Panc1 (cell line): ENCODE measurements around the gene P2RY8.

Experiments used
- POLR2AphosphoS5 ChIP-seq: IDR thresholded peaks from 2 replicates; pipeline ENCODE4 v1.6.1; 2012; ENCODE audit warnings: mild to moderate bottlenecking, low read depth, low read length, moderate library complexity
- REST ChIP-seq, 2 experiments: IDR thresholded peaks; 2 replicates each; pipeline ENCODE4 v1.6.1; 2011 to 2012; ENCODE audit warnings: low read depth in 2 of 2, control low read depth in 1 of 2, low read length in 1 of 2, mild to moderate bottlenecking in 1 of 2, moderate library complexity in 1 of 2; ENCODE audit not compliant: insufficient read depth in 1 of 2
- SIN3A ChIP-seq: IDR thresholded peaks from 2 replicates; pipeline ENCODE4 v1.6.1; 2012; ENCODE audit warnings: low read depth, mild to moderate bottlenecking, low read length, moderate library complexity, borderline replicate concordance; ENCODE audit not compliant: insufficient read depth
- TCF7L2 ChIP-seq: IDR thresholded peaks from 2 replicates; pipeline ENCODE4 v1.6.1; 2011; ENCODE audit warnings: mild to moderate bottlenecking, low read depth, low read length, inconsistent platforms
- TF ChIP-seq, protein P1 (sequence below): fragments of 450-650 bp; IDR thresholded peaks from 2 replicates; pipeline ENCODE4 v1.5.1; 2017; ENCODE audit warnings: mild to moderate bottlenecking

GRCh38 chrX:1480082-1480785 lies 56.8 kb downstream of the P2RY8 start:
- TF ChIP-seq, protein P1, sequence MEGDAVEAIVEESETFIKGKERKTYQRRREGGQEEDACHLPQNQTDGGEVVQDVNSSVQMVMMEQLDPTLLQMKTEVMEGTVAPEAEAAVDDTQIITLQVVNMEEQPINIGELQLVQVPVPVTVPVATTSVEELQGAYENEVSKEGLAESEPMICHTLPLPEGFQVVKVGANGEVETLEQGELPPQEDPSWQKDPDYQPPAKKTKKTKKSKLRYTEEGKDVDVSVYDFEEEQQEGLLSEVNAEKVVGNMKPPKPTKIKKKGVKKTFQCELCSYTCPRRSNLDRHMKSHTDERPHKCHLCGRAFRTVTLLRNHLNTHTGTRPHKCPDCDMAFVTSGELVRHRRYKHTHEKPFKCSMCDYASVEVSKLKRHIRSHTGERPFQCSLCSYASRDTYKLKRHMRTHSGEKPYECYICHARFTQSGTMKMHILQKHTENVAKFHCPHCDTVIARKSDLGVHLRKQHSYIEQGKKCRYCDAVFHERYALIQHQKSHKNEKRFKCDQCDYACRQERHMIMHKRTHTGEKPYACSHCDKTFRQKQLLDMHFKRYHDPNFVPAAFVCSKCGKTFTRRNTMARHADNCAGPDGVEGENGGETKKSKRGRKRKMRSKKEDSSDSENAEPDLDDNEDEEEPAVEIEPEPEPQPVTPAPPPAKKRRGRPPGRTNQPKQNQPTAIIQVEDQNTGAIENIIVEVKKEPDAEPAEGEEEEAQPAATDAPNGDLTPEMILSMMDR: no peak
- TF ChIP-seq SIN3A: no peak
- TF ChIP-seq REST (IDR thresholded peaks at IDR 0.05; ENCODE audit: insufficient read depth in 1 of 2, low read depth in 2 of 2, low read length in 1 of 2): no peak
- no peak for TF ChIP-seq POLR2AphosphoS5
- TF ChIP-seq TCF7L2: no peak
